Muscle of back (tissue), 11 donors: ENCODE data around the gene DFFB. TPM values are rescaled to one million over a fixed set of nuclear protein-coding genes. Genes with fewer than 3 reads are reported as not detected.

ENCODE experiments used
- DNase-seq, 3 donors: peaks; one replicate each; pipeline versions ENCODE4 v3.0.0 to v3.0.0-alpha.2; 2013
- polyA plus RNA-seq, 10 donors: library from polyadenylated mRNA; unstranded; fragments of 120-200 nt; gene quantifications; one replicate each; pipeline ENCODE4 v1.2.1, GENCODE V29; 2013; ENCODE audit not compliant: insufficient read length in 10 of 10

The DFFB gene
- polyA plus RNA-seq, 10 donors: 3.5 to 7.6 (median 5.0) TPM

- no peak for DNase-seq
Observed at GRCh38 chr1:3871451-3871805, 14.2 kb downstream of the DFFB start.

GRCh38 chr1:3872546-3872945, 15.3 kb downstream of the DFFB start:
- DNase-seq: no peak

GRCh38 chr1:3874736-3875135, 17.5 kb downstream of the DFFB start:
- no peak for DNase-seq

- DNase-seq: no peak
Observed at GRCh38 chr1:3876716-3877115, 19.4 kb downstream of the DFFB start.

- no peak for DNase-seq
Observed at GRCh38 chr1:3879099-3879498, 21.8 kb downstream of the DFFB start.

- DNase-seq: no peak
Observed at GRCh38 chr1:3879787-3880428, 22.6 kb downstream of the DFFB start.

GRCh38 chr1:3880429-3881192, 23.3 kb downstream of the DFFB start:
- DNase-seq: no peak

- DNase-seq: no peak
Observed at GRCh38 chr1:3881193-3881480, 23.9 kb downstream of the DFFB start.

GRCh38 chr1:3883194-3883925, 26.1 kb downstream of the DFFB start:
- no peak for DNase-seq

GRCh38 chr1:3884966-3885365, 27.7 kb downstream of the DFFB start:
- DNase-seq: no peak

- no peak for DNase-seq
Observed at GRCh38 chr1:3885611-3886010, 28.3 kb downstream of the DFFB start.

GRCh38 chr1:3886106-3886670, 28.9 kb downstream of the DFFB start:
- no peak for DNase-seq

GRCh38 chr1:3886691-3887090, 29.4 kb downstream of the DFFB start:
- no peak for DNase-seq

GRCh38 chr1:3888301-3888700, 31.0 kb downstream of the DFFB start:
- no peak for DNase-seq

GRCh38 chr1:3889936-3890335, 32.7 kb downstream of the DFFB start:
- no peak for DNase-seq

- no peak for DNase-seq
Observed at GRCh38 chr1:3890389-3891328, 33.4 kb downstream of the DFFB start.

GRCh38 chr1:3891329-3891865, 34.1 kb downstream of the DFFB start:
- DNase-seq: no peak

GRCh38 chr1:3892748-3893147, 35.5 kb downstream of the DFFB start:
- no peak for DNase-seq

GRCh38 chr1:3893190-3893589, 35.9 kb downstream of the DFFB start:
- DNase-seq: no peak

GRCh38 chr1:3894626-3895278, 37.5 kb downstream of the DFFB start:
- DNase-seq: no peak
